Measurements from ENCODE around the gene GCLC. TPM values are rescaled to one million over a fixed set of nuclear protein-coding genes. Genes with fewer than 3 reads are reported as not detected.
"Not testable (repeated sequence)": the region's sequence is repeated elsewhere in the genome, so short reads cannot be mapped to it uniquely, and the experiment has no call there.

The GCLC gene
- total RNA-seq, 1 donor from 2014 or later, result 31.6 TPM

GRCh38 chr6:53564401-53565065 is 19.6 kb upstream of the GCLC start:
- no peak overlapping the region for H2AFZ ChIP-seq (ENCODE audit: low read depth, low read length)
- no peaks in the 10 kb centered on the region for H3K79me2 ChIP-seq (ENCODE audit: insufficient read depth, low read length)
- no peak for DNase-seq (ENCODE audit: low read depth)
- no peak overlapping the region for H3K4me3 ChIP-seq (ENCODE audit: insufficient read depth, low read depth, low read length)
- H3K9me3 ChIP-seq (ENCODE audit: insufficient read depth, low read depth, low read length), result no peaks in the 10 kb centered on the region
- H4K20me1 ChIP-seq (ENCODE audit: insufficient read depth, low read length), result no peaks in the 10 kb centered on the region
- no peaks in the 10 kb centered on the region for H3K36me3 Mint-ChIP-seq (ENCODE audit: low read depth, unreplicated experiment)
- H3K9me3 Mint-ChIP-seq (ENCODE audit: unreplicated experiment), result peaks cover 2% of the 10 kb centered on the region
- TF ChIP-seq CTCF (IDR thresholded peaks at IDR 0.05; ENCODE audit: insufficient read depth, low read depth, low read length), result no peak
- no peak for TF ChIP-seq EZH2 (IDR thresholded peaks at IDR 0.05; ENCODE audit: insufficient read depth, low read length)
- no peak overlapping the region for H3K9ac ChIP-seq (ENCODE audit: low read length)
- H3K4me2 ChIP-seq (ENCODE audit: low read length), result no peak overlapping the region
- no peaks in the 10 kb centered on the region for H3K27me3 Mint-ChIP-seq (ENCODE audit: low read depth, unreplicated experiment)
- no peak overlapping the region for H3K4me3 Mint-ChIP-seq (ENCODE audit: unreplicated experiment)
- no peak overlapping the region for H3K27ac ChIP-seq (ENCODE audit: low read depth, low read length)
- no peak for FAIRE-seq
- no peak overlapping the region for H3K27ac Mint-ChIP-seq (ENCODE audit: unreplicated experiment)
- no peaks in the 10 kb centered on the region for H3K4me1 Mint-ChIP-seq (ENCODE audit: low read depth, unreplicated experiment)
- H3K36me3 ChIP-seq (ENCODE audit: insufficient read depth, low read length), result no peaks in the 10 kb centered on the region
- no peaks in the 10 kb centered on the region for H3K4me1 ChIP-seq (ENCODE audit: insufficient read depth, low read length)
- H3K27me3 ChIP-seq (ENCODE audit: insufficient read depth, low read length), result no peaks in the 10 kb centered on the region

GRCh38 chr6:53556986-53557715 is 12.2 kb upstream of the GCLC start:
- FAIRE-seq (no peak), DNase-seq (ENCODE audit: low read depth) (no peak)
- Mint-ChIP-seq H3K9me3 (ENCODE audit: unreplicated experiment) (peaks cover 10% of the 10 kb centered on the region), H3K36me3 (ENCODE audit: low read depth, unreplicated experiment) (no peaks in the 10 kb centered on the region), H3K4me1 (ENCODE audit: low read depth, unreplicated experiment) (no peaks in the 10 kb centered on the region), H3K27me3 (ENCODE audit: low read depth, unreplicated experiment) (peaks cover 3% of the 10 kb centered on the region), H3K27ac (ENCODE audit: unreplicated experiment) (no peak overlapping the region), H3K4me3 (ENCODE audit: unreplicated experiment) (no peak overlapping the region)
- Histone ChIP-seq H3K4me3 (ENCODE audit: insufficient read depth, low read depth, low read length) (no peak overlapping the region), H3K9me3 (ENCODE audit: insufficient read depth, low read depth, low read length) (no peaks in the 10 kb centered on the region), H3K4me2 (ENCODE audit: low read length) (no peak overlapping the region), H3K4me1 (ENCODE audit: insufficient read depth, low read length) (no peaks in the 10 kb centered on the region), H3K27me3 (ENCODE audit: insufficient read depth, low read length) (no peaks in the 10 kb centered on the region), H3K79me2 (ENCODE audit: insufficient read depth, low read length) (no peaks in the 10 kb centered on the region), H2AFZ (ENCODE audit: low read depth, low read length) (no peak overlapping the region), H3K27ac (ENCODE audit: low read depth, low read length) (no peak overlapping the region), H3K36me3 (ENCODE audit: insufficient read depth, low read length) (no peaks in the 10 kb centered on the region), H3K9ac (ENCODE audit: low read length) (no peak overlapping the region), H4K20me1 (ENCODE audit: insufficient read depth, low read length) (no peaks in the 10 kb centered on the region)
- TF ChIP-seq EZH2 (IDR thresholded peaks at IDR 0.05; ENCODE audit: insufficient read depth, low read length) (no peak), CTCF (IDR thresholded peaks at IDR 0.05; ENCODE audit: insufficient read depth, low read depth, low read length) (no peak)

GRCh38 chr6:53553600-53553999 is 8.7 kb upstream of the GCLC start:
- H3K4me3 Mint-ChIP-seq (ENCODE audit: unreplicated experiment); H3K27ac ChIP-seq (ENCODE audit: low read depth, low read length); H3K4me2 ChIP-seq (ENCODE audit: low read length); H3K27me3 Mint-ChIP-seq (ENCODE audit: low read depth, unreplicated experiment); FAIRE-seq; H3K4me1 Mint-ChIP-seq (ENCODE audit: low read depth, unreplicated experiment); H3K9ac ChIP-seq (ENCODE audit: low read length); H3K9me3 Mint-ChIP-seq (ENCODE audit: unreplicated experiment); H3K36me3 Mint-ChIP-seq (ENCODE audit: low read depth, unreplicated experiment); DNase-seq (ENCODE audit: low read depth); H3K4me1 ChIP-seq (ENCODE audit: insufficient read depth, low read length); H3K27me3 ChIP-seq (ENCODE audit: insufficient read depth, low read length); H4K20me1 ChIP-seq (ENCODE audit: insufficient read depth, low read length); H2AFZ ChIP-seq (ENCODE audit: low read depth, low read length); H3K36me3 ChIP-seq (ENCODE audit: insufficient read depth, low read length); H3K79me2 ChIP-seq (ENCODE audit: insufficient read depth, low read length); H3K27ac Mint-ChIP-seq (ENCODE audit: unreplicated experiment); H3K9me3 ChIP-seq (ENCODE audit: insufficient read depth, low read depth, low read length); H3K4me3 ChIP-seq (ENCODE audit: insufficient read depth, low read depth, low read length): not testable (repeated sequence)

GRCh38 chr6:53551681-53552080 is 6.8 kb upstream of the GCLC start:
- H3K27me3 ChIP-seq (ENCODE audit: insufficient read depth, low read length); H3K27me3 Mint-ChIP-seq (ENCODE audit: low read depth, unreplicated experiment); H3K4me3 Mint-ChIP-seq (ENCODE audit: unreplicated experiment); H3K9me3 ChIP-seq (ENCODE audit: insufficient read depth, low read depth, low read length); H3K27ac ChIP-seq (ENCODE audit: low read depth, low read length); H3K9ac ChIP-seq (ENCODE audit: low read length); H3K4me3 ChIP-seq (ENCODE audit: insufficient read depth, low read depth, low read length); H2AFZ ChIP-seq (ENCODE audit: low read depth, low read length); H3K36me3 Mint-ChIP-seq (ENCODE audit: low read depth, unreplicated experiment); FAIRE-seq; DNase-seq (ENCODE audit: low read depth); H3K4me1 ChIP-seq (ENCODE audit: insufficient read depth, low read length); H3K79me2 ChIP-seq (ENCODE audit: insufficient read depth, low read length); H4K20me1 ChIP-seq (ENCODE audit: insufficient read depth, low read length); H3K27ac Mint-ChIP-seq (ENCODE audit: unreplicated experiment); H3K4me1 Mint-ChIP-seq (ENCODE audit: low read depth, unreplicated experiment); H3K9me3 Mint-ChIP-seq (ENCODE audit: unreplicated experiment); H3K4me2 ChIP-seq (ENCODE audit: low read length); H3K36me3 ChIP-seq (ENCODE audit: insufficient read depth, low read length): not testable (repeated sequence)
